GM12874 (cell line): Measurements from ENCODE around the gene UVRAG.

Experiments used
- TF ChIP-seq, protein P1 (sequence below): IDR thresholded peaks from 2 replicates; pipeline ENCODE4 v1.5.1; 2011; ENCODE audit warnings: low read depth, mild to moderate bottlenecking, control low read depth, low read length, moderate library complexity; ENCODE audit not compliant: insufficient read depth

The UVRAG gene

DNA sequence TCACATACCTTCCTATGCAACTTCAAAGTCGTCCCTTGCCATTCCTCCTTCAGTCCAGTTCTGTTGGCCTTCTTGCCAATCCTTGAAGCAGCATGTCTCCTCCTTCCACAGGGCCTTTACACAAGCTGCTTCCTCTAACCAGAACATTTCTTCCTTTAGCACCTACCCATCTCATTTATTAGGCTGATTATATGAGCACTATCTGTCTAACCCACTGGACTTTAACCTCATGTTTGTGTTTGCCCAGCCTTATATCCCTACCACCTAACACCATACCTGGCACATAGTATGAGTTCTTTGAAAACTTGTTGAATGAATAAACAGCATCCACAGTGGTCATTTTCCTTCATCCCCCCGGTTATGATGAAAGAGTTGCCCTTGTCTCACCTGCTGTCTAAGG, 236.9 kb downstream of the UVRAG start:
- TF ChIP-seq, protein P1, sequence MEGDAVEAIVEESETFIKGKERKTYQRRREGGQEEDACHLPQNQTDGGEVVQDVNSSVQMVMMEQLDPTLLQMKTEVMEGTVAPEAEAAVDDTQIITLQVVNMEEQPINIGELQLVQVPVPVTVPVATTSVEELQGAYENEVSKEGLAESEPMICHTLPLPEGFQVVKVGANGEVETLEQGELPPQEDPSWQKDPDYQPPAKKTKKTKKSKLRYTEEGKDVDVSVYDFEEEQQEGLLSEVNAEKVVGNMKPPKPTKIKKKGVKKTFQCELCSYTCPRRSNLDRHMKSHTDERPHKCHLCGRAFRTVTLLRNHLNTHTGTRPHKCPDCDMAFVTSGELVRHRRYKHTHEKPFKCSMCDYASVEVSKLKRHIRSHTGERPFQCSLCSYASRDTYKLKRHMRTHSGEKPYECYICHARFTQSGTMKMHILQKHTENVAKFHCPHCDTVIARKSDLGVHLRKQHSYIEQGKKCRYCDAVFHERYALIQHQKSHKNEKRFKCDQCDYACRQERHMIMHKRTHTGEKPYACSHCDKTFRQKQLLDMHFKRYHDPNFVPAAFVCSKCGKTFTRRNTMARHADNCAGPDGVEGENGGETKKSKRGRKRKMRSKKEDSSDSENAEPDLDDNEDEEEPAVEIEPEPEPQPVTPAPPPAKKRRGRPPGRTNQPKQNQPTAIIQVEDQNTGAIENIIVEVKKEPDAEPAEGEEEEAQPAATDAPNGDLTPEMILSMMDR = no peak

DNA sequence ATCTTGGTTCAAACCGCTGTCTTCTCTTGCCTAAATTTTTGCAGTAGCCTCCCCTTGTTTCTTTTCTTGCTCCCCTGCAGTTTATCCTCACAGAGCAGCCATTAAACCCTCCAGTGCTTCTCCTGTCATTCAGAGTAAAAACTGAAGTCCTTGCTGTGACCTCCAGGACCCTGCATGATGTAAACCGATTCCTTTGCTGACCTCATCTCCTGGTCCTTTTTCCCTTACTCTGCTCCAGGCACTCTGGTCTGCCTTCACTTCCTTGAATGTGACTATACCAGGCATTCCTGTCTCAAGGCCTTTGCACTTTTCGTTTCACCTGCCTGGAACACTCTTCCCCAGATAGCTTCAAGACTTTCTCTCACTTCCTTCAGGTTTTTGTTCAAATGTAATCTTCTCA, 239.3 kb downstream of the UVRAG start:
- TF ChIP-seq, protein P1 = no peak

DNA sequence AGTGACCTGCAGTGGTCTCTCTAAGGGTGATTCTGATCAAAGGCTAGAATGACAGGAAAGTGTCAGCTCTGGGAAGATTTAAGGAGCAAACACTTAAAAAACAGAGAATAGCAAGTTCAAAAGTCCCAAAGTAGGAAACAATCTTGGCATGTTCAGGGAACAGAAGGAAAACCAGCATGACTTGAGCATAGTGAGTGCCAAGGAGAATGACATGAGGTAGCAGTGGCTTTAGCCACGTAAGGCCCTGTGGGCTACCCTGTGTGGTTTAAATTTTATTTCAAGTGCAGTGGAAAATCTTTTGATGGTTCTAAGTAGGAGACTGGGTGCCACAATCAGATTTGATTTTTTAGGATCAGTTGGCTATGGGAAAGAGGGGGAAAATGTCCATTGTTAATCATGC, 241.9 kb downstream of the UVRAG start:
- TF ChIP-seq, protein P1 = no peak

- TF ChIP-seq, protein P1 = no peak
These were observed 247.7 kb downstream of the UVRAG start for GRCh38 chr11:76062733-76063132.

DNA sequence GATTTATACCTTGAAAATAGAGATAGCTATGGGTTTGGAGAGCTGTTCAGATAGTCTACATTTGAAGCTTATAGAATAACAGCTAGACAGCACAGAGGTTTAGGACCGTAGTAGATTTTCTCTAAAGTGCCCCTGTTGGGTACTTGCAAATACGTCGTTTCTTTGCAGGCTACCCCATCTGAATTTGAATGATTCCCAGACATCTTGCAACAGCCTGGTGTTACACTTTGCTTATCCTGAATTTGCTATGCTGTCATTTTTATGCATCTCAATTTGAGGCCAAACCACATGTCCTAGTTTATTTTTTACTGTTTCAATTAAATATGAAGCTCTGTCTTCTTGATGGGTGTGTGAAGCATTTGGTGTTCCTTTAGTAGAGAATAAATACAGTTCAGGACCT, 249.2 kb downstream of the UVRAG start:
- TF ChIP-seq, protein P1 = no peak

DNA sequence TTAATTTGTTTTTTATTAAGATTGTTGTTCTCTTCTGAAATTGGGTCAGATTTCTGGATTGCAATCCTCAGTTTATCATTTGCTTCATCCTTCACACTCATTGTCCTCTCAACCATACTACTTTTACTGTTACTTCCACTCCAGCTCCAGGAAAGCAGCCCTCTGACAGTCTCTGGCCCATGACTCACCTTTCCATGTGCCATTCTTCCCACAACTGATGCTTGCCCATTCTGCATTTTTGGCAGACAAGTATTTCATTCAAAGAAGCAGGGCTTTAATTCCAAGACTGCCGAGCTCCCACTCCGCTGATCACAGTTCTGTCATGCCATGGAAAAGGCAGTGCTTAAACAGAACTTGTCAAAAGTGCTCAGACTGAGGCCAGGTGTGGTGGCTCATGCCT, 252.1 kb downstream of the UVRAG start:
- TF ChIP-seq, protein P1 = no peak

DNA sequence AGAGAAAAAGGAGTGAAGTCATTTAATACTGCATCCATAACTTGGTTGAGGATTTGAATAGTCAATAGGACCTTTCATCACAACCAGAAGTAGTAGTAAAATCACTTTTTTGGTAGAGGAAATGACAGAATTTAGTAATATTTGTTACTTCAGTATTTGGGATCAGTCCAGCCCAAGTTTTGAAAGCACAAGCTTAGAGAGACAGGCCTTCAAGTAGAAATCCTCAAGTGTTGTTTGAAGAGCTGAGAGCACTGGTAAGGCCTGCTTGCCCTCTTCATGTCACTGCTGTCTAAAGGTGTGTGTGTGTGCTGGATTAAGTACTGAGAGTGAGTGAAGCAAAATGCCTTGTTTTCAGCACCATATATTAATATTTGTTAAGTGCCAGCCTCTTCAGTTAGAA, 254.0 kb downstream of the UVRAG start:
- TF ChIP-seq, protein P1 = no peak

DNA sequence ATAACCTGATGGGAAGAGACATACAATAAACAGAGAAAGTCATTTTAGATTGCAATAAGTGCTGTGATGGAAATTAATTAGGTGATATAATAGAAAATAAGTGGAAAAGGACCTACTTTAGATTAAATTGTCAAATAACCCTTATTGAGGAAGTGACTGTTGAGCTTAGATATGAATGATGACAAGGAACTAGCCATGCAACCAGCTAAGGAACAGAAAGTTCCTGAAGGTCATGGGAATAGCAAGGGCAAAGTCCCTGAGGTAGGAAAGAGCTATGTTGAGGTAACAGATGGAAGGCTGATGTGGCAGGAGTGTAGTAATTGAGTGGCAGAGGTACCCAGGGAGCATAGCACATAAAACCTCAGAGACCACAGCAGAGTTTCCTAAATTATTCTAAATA, 256.1 kb downstream of the UVRAG start:
- TF ChIP-seq, protein P1 = no peak
